AG10803 (cell line): ENCODE results near the gene COX4I2.

Source experiments
- DNase-seq: peaks from one replicate; pipeline ENCODE4 v3.0.0; 2010; ENCODE audit warnings: low read depth
- H3K4me3 ChIP-seq: 2 replicates; pipeline ENCODE4 v1.5.1; 2011; ENCODE audit warnings: mild to moderate bottlenecking, low read length, control low read depth
- CTCF ChIP-seq: conservative IDR thresholded peaks from 2 replicates; pipeline ENCODE4 v1.5.1; 2011; ENCODE audit warnings: mild to moderate bottlenecking, low read length, control low read depth, inconsistent platforms

Gene COX4I2

DNA sequence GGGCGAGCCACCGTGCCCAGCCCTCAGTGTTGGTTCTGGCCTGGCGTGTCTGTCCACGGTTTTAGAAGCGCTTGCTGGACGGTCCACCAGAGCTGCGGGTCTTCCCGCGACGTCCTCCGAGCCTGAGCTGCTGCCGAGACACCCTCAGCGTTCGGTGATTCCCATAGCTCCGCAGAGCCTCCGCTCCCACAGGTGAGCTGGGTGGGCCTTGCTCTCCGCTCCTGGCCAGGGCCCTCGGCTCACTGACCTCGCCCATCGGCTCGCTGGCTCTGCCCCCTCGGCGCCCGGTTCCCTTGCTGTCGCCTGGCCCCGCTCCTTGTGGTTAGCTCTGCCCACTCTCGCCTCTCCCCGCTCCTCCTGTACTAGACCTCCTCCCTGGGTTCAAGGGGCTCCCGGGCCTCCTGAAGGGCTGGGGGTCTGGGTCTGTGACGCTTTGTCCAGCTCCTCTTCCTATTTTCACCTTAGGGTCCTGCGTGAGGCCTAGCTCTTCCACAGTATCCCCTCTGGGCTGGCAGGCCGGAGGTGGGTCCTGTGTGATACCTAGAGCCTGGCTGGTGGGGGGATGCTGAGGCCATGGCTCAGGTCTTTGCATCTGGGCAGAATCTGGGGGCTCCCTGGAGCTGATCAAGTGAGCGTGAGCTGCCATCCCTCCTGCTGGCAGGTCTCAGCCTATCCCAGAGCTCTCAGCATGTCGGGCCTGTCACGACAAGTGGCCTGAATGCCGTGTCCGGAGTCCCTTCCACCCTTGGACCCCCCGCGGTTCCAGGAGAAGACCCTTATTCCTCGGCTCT is 5.0 kb upstream of the COX4I2 start:
- DNase-seq: no peak

GRCh38 chr20:31633339-31633914 is 4.3 kb upstream of the COX4I2 start:
- TF ChIP-seq CTCF: no peak
- DNase-seq: no peak
- no peak overlapping the region for H3K4me3 ChIP-seq

More for the DNA sequence above, 5.0 kb upstream of the COX4I2 start:
- no peak overlapping the region for H3K4me3 ChIP-seq
- no peak for TF ChIP-seq CTCF

GRCh38 chr20:31638317-31638716 is 605 bp downstream of the COX4I2 start:
- no peak for DNase-seq
- H3K4me3 ChIP-seq: no peak overlapping the region
- TF ChIP-seq CTCF: no peak

GRCh38 chr20:31638816-31639215 is 1.1 kb downstream of the COX4I2 start:
- H3K4me3 ChIP-seq: no peak overlapping the region
- no peak for TF ChIP-seq CTCF
- no peak for DNase-seq

- DNase-seq: no peak
- no peak for TF ChIP-seq CTCF
These were observed 2.5 kb downstream of the COX4I2 start for GRCh38 chr20:31640259-31640658.

DNA sequence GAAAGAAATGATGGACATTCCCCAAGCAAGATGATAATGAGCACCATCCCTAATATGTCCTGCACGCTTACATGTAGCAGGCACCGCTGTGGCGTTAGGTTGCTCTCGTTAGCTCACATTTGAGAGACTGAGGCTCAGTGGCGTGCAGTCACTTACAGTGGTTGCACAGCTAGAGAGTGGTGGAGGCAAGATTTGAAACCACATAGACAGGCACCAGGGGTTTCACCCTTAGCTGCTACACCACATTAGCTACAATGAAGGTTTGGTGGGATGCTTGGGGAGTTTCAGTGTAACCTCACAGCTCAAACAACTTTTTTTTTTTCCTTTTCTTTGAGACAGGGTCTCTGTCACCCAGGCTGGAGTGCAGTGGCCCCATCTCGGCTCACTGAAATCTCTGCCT is 3.7 kb downstream of the COX4I2 start:
- no peak for TF ChIP-seq CTCF
- DNase-seq: no peak
- H3K4me3 ChIP-seq: no peak overlapping the region

More at GRCh38 chr20:31640259-31640658, 2.5 kb downstream of the COX4I2 start:
- no peak overlapping the region for H3K4me3 ChIP-seq

DNA sequence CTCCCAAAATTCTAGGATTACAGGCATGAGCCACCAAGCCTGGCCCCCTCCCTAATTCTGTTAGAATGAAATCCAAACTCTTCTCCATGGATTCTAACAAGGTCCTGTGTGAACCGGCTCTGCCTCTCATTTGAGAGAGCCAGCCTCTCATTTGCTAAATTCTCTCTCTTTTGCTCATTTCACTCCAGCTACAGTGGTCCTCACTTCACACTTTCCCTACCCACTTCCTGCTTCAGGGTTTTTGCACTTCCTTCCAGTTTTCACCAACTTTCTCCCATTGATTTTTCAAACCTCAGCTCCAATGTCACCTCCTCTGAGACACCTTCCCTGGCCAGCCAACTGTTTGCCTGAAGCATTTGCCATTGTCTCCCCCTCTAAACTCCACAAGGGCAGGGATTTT is 5.1 kb downstream of the COX4I2 start:
- no peak for TF ChIP-seq CTCF

More for the DNA sequence above, 5.1 kb downstream of the COX4I2 start:
- DNase-seq: no peak
- no peak overlapping the region for H3K4me3 ChIP-seq
